ENCODE measurements around the gene MICALL1.

- TF ChIP-seq POLR2A (IDR thresholded peaks at IDR 0.05) (no peak), CTCF (IDR thresholded peaks at IDR 0.05) (no peak)
These were observed 48.6 kb downstream of the MICALL1 start for GRCh38 chr22:37954686-37955085.

Measured in esophagus squamous epithelium (tissue), 4 donors.